Activated CD8-positive, alpha-beta memory T cell treated with anti-CD3 and anti-CD28 coated beads, Interleukin-2, amount 50 U/mL, for 1 hour (primary cell): Measurements from ENCODE around the gene CISD3.

Experiments used
- DNase-seq: peaks from one replicate; pipeline ENCODE4 v3.0.0-alpha.2; 2020; ENCODE audit errors: extremely low read depth

The CISD3 gene

GRCh38 chr17:38777641-38778250 lies 47.6 kb downstream of the CISD3 start:
- no peak for DNase-seq

DNA sequence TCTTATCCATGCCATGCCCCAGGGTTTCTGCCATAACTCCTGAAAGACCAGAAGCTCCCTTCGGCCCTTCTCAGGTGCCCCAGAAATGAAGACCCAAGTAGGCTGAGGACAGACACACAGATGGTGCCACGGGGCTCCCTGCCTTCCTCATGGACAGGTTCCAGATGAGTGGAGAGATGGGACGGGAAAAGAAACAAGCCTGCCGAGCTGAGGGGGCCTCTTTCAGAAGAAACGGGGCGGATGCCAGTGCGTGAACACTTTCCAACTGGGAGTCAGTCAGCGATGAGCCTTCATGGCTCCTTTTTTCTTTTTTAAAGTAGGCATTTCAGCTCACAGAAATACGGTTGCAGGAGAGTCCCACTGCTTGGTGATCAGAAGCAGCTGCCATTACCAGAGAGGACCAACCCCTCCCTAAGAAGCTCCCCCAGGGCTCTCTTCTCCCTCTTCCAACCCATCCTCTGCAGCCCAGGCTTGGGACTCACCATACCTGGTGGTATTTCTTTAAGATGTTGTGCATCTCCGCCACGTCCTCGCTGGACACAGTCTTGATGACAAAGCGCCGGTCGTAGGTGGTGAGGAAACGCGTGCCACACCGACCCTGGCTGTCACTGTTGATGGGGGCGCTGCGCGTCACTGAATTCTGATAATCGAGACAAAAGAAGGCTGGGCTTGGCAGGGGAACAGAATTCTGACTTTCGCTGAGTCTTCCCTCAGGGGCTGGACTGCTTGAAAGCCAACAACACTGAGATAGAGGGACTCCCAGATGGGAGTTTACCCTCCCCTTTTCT lies 50.0 kb downstream of the CISD3 start:
- DNase-seq, result no peak

- no peak for DNase-seq
Observed at GRCh38 chr17:38783227-38783626, 53.1 kb downstream of the CISD3 start.
